HepG2 (cell line): ENCODE measurements around the gene HNF1B. TPM values are rescaled to one million over a fixed set of nuclear protein-coding genes. Genes with fewer than 3 reads are reported as not detected.

ENCODE experiments used
- ATAC-seq: fragments of 200-7000 bp; cut with Tn5 transposase; 3 replicates; pipeline ENCODE4 v1.9.1; 2020; ENCODE audit warnings: mild to moderate bottlenecking, moderate library complexity
- BruUV-seq: library from RNA; stranded (reverse); fragments of 400-500 nt; replicated peaks from 2 replicates; lab custom pipeline; 2021; lab: Mats Ljungman, UMichigan
- CTCF ChIA-PET: fragments of 300-600 bp; formaldehyde crosslinking; extraction: SDS; loops from one replicate; lab custom pipeline; 2021; ENCODE audit warnings: low total read pairs, inconsistent platforms, low intra/inter-chr PET ratio; lab: Yijun Ruan, JAX
- POLR2A ChIA-PET: fragments of 350-600 bp; sonication (Branson Sonifier 250); formaldehyde crosslinking; loops from one replicate; lab custom pipeline; 2020; ENCODE audit warnings: antibody characterized with exemption, inconsistent platforms; lab: Yijun Ruan, JAX
- DNase-seq: peaks from one replicate; pipeline ENCODE4 v3.0.0-alpha.2; 2015; ENCODE audit warnings: low spot score
- FAIRE-seq: peaks from 3 replicates; lab custom pipeline; 2011; peaks lifted over from hg19 to GRCh38; lab: Jason Lieb, UNC
- H2AFZ ChIP-seq: one replicate; pipeline ENCODE4 v1.6.1; 2011; ENCODE audit warnings: low read length, inconsistent platforms
- H3K27ac ChIP-seq: fragments of 300-600 bp; 3 replicates; pipeline ENCODE4 v1.8.0; 2011; ENCODE audit warnings: mixed run types, mild to moderate bottlenecking, mixed read lengths, low read length, inconsistent platforms; ENCODE audit not compliant: insufficient read depth; ENCODE audit errors: extremely low read length
- H3K27me3 ChIP-seq, 2 experiments: fragments of 200-600 bp in 1 of 2; 2 replicates in 1 of 2; 3 replicates in 1 of 2; pipeline versions ENCODE4 v1.6.0 to v1.8.0; 2011; ENCODE audit warnings: low read length in 2 of 2, mild to moderate bottlenecking in 2 of 2, moderate library complexity in 2 of 2, inconsistent platforms in 1 of 2; ENCODE audit not compliant: insufficient read depth in 2 of 2, control insufficient read depth in 1 of 2
- H3K36me3 ChIP-seq, 2 experiments: fragments of 200-600 bp in 1 of 2; replicated peaks in 1 of 2; 2 replicates in 1 of 2; 3 replicates in 1 of 2; pipeline versions ENCODE4 v1.5.1 to v1.8.0; 2011; ENCODE audit warnings: low read length in 2 of 2, inconsistent platforms in 1 of 2; ENCODE audit not compliant: insufficient read depth in 2 of 2, control insufficient read depth in 1 of 2
- H3K4me1 ChIP-seq: 2 replicates; pipeline ENCODE4 v1.5.1; 2012; ENCODE audit warnings: low read length, inconsistent platforms; ENCODE audit not compliant: insufficient read depth
- H3K4me2 ChIP-seq: 2 replicates; pipeline ENCODE4 v1.6.0; 2011; ENCODE audit warnings: low read depth, low read length, inconsistent platforms
- H3K4me3 ChIP-seq, 3 experiments: fragments of 200-600 bp in 1 of 3; sonication (generic), shearing (Covaris generic) in 1 of 3; replicated peaks in 1 of 3; 2 replicates each; pipeline ENCODE4 v1.5.1; 2011 to 2016; ENCODE audit warnings: low read length in 3 of 3, inconsistent platforms in 2 of 3, low read depth in 2 of 3, mild to moderate bottlenecking in 2 of 3, control low read depth in 1 of 3, mixed read lengths in 1 of 3; ENCODE audit not compliant: insufficient read depth in 1 of 3
- H3K79me2 ChIP-seq: one replicate; pipeline ENCODE4 v1.6.1; 2011; ENCODE audit warnings: low read length, inconsistent platforms; ENCODE audit not compliant: insufficient read depth
- H3K9ac ChIP-seq: 2 replicates; pipeline ENCODE4 v1.6.0; 2011; ENCODE audit warnings: mild to moderate bottlenecking, low read depth, low read length, inconsistent platforms; ENCODE audit not compliant: insufficient read depth
- H3K9me3 ChIP-seq: 2 replicates; pipeline ENCODE4 v1.5.1; 2012; ENCODE audit warnings: mild to moderate bottlenecking, low read length
- H4K20me1 ChIP-seq: 2 replicates; pipeline ENCODE4 v1.6.0; 2011; ENCODE audit warnings: inconsistent platforms, mild to moderate bottlenecking, low read length, moderate library complexity; ENCODE audit not compliant: insufficient read depth
- ADNP ChIP-seq: sonication (generic); formaldehyde crosslinking; IDR thresholded peaks from 2 replicates; pipeline ENCODE4 v1.4.0; 2020; ENCODE audit warnings: missing genetic modification reagents
- HDAC2 ChIP-seq: sonication (generic); formaldehyde crosslinking; IDR thresholded peaks from 2 replicates; pipeline ENCODE4 v1.4.0; 2020; ENCODE audit warnings: missing genetic modification reagents
- KDM1A ChIP-seq: IDR thresholded peaks from 2 replicates; pipeline ENCODE4 v1.6.1; 2016; ENCODE audit warnings: missing compliant biosample characterization
- MAFF ChIP-seq: IDR thresholded peaks from 2 replicates; pipeline ENCODE4 v1.6.1; 2011; ENCODE audit warnings: low read depth, low read length, improper control_type of control experiment
- MAFK ChIP-seq, 2 experiments: IDR thresholded peaks in 1 of 2; conservative IDR thresholded peaks in 1 of 2; 2 replicates each; pipeline ENCODE4 v1.6.1; 2011; ENCODE audit warnings: improper control_type of control experiment in 2 of 2, low read length in 2 of 2
- ONECUT2 ChIP-seq: sonication (generic); formaldehyde crosslinking; IDR thresholded peaks from 2 replicates; pipeline ENCODE4 v1.4.0; 2020; ENCODE audit warnings: missing genetic modification reagents
- RAD51 ChIP-seq: fragments of 450-650 bp; IDR thresholded peaks from 2 replicates; pipeline ENCODE4 v1.6.1; 2016; ENCODE audit warnings: borderline replicate concordance
- RCOR2 ChIP-seq: IDR thresholded peaks from 2 replicates; pipeline ENCODE4 v1.6.1; 2016; ENCODE audit warnings: missing biosample characterization, missing genetic modification reagents
- SOX13 ChIP-seq, 3 experiments: fragments of 450-650 bp in 1 of 3; sonication (generic) in 1 of 3; formaldehyde crosslinking in 1 of 3; IDR thresholded peaks in 2 of 3; conservative IDR thresholded peaks in 1 of 3; 2 replicates each; pipeline versions ENCODE4 v1.5.0 to v1.6.1; 2016 to 2020; ENCODE audit warnings: antibody characterized with exemption in 1 of 3, mild to moderate bottlenecking in 1 of 3, missing compliant biosample characterization in 1 of 3, missing genetic modification reagents in 1 of 3, moderate library complexity in 1 of 3
- TARDBP ChIP-seq: sonication (generic); formaldehyde crosslinking; IDR thresholded peaks from 2 replicates; pipeline ENCODE4 v1.8.0; 2022; ENCODE audit warnings: mild to moderate bottlenecking, missing genetic modification reagents
- YEATS2 ChIP-seq: sonication (generic); formaldehyde crosslinking; IDR thresholded peaks from 2 replicates; pipeline ENCODE4 v1.4.0; 2020; ENCODE audit warnings: missing genetic modification reagents, borderline replicate concordance
- ZBTB20 ChIP-seq: sonication (generic); formaldehyde crosslinking; IDR thresholded peaks from 2 replicates; pipeline ENCODE4 v1.8.1; 2023; ENCODE audit warnings: missing genetic modification reagents, low read depth, mild to moderate bottlenecking, borderline replicate concordance
- ZMYM3 ChIP-seq: sonication (generic); formaldehyde crosslinking; IDR thresholded peaks from 2 replicates; pipeline ENCODE4 v1.5.1; 2020; ENCODE audit warnings: mild to moderate bottlenecking, missing genetic modification reagents
- ZNF75D ChIP-seq: sonication (generic); formaldehyde crosslinking; IDR thresholded peaks from 2 replicates; pipeline ENCODE4 v1.8.1; 2023; ENCODE audit warnings: missing genetic modification reagents, mild to moderate bottlenecking, borderline replicate concordance
- WGBS: methylation state at CpG from one replicate; pipeline ENCODE4 v1.1.6; 2017; ENCODE audit warnings: low lambda C conversion rate; 5-methylcytosine and 5-hydroxymethylcytosine counted together
- in situ Hi-C: cut with HindIII; loops from 2 replicates; pipeline ENCODE4 v1.10.0; 2017; ENCODE audit warnings: low pct_unique_long_range_greater_than_20kb; ENCODE audit not compliant: extremely low pct_ligation_motif_present
- intact Hi-C: fragments of 100-400 bp; cut with micrococcal nuclease; formaldehyde crosslinking; loops from one replicate; pipeline ENCODE4 v1.10.0; 2022; ENCODE audit not compliant: unreplicated experiment
- polyA plus RNA-seq, 8 experiments: library from polyadenylated mRNA; depleted of rRNA in 3 of 8; stranded (reverse) in 7 of 8; unstranded in 1 of 8; fragments of >200 nt; fragmentation: Illumina TruSeq in 4 of 8; extraction: Trizol in 4 of 8; gene quantifications; 2 replicates each; pipeline versions ENCODE4 v1.2.1 to v1.2.3, GENCODE V29; 2011 to 2016; ENCODE audit warnings: low read depth in 4 of 8, missing spikeins in 1 of 8, mixed read lengths in 1 of 8; ENCODE audit not compliant: insufficient read depth in 1 of 8
- total RNA-seq, 5 experiments: library from RNA; depleted of rRNA; stranded (reverse); fragments of >200 nt; fragmentation: Illumina TruSeq; extraction: Trizol; gene quantifications; 2 replicates each; pipeline ENCODE4 v1.2.3, GENCODE V29; 2016; ENCODE audit warnings: low read depth in 1 of 5
- TF ChIP-seq, protein P1 (sequence below): IDR thresholded peaks from 2 replicates; pipeline ENCODE4 v1.6.1; 2016; ENCODE audit warnings: mild to moderate bottlenecking
- TF ChIP-seq, protein P2 (sequence below): sonication (generic); formaldehyde crosslinking; IDR thresholded peaks from 2 replicates; pipeline ENCODE4 v1.5.1; 2020; ENCODE audit warnings: mild to moderate bottlenecking, missing genetic modification reagents
- TF ChIP-seq, protein P3 (sequence below): sonication (generic); formaldehyde crosslinking; IDR thresholded peaks from 2 replicates; pipeline ENCODE4 v1.8.0; 2022; ENCODE audit warnings: mild to moderate bottlenecking, missing genetic modification reagents

Gene HNF1B
- total and polyA plus RNA-seq, 2 of the 13 experiments (the other 11 are each of a cell fraction or from before 2014, with no cell fraction given) = 1.9 to 5.3 TPM

DNA sequence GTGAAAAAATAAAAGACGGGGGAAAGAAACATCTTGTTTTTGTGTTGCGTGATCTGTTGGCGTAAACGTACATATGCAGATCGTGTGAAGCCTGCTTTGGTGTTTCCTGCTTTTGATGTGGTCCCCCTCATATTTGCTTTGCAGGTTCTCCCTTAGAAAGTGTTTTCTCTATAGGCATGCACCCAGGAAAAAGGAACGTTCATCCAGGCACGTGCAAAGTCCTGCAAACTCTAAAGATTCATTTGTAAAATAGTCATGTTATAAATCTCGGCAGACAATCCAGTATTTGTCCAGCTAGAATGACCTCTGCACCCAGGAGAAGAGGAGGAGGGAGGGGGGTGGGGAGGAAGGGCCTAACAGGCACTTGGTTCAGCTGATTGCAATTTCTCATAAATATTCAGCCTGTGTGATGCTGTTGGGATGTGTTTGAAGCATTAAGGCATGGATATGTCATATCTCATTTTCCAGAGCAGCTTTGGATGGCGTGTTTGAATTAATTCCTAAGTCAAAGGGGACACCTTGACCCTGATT lies 61.3 kb downstream of the HNF1B start (continued):
- TF ChIP-seq SOX13 (IDR thresholded peaks at IDR 0.05) (peak; percentile 74; the same call in 1 of the 2 replicates), SOX13 (CRISPR knock-in tag; conservative IDR thresholded peaks at IDR 0.05 in 1 of 2, IDR thresholded peaks at IDR 0.05 in 1 of 2) (peak in 1 of 2 experiments; percentile 89; a peak in 2 of 4 replicates), ONECUT2 (CRISPR knock-in tag) (peak; percentile 50; the same call in 1 of the 2 replicates), ZNF75D (CRISPR knock-in tag) (no peak)
- TF ChIP-seq, protein P1, sequence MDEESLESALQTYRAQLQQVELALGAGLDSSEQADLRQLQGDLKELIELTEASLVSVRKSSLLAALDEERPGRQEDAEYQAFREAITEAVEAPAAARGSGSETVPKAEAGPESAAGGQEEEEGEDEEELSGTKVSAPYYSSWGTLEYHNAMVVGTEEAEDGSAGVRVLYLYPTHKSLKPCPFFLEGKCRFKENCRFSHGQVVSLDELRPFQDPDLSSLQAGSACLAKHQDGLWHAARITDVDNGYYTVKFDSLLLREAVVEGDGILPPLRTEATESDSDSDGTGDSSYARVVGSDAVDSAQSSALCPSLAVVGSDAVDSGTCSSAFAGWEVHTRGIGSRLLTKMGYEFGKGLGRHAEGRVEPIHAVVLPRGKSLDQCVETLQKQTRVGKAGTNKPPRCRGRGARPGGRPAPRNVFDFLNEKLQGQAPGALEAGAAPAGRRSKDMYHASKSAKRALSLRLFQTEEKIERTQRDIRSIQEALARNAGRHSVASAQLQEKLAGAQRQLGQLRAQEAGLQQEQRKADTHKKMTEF (CRISPR knock-in tag) = peak; percentile 61

DNA sequence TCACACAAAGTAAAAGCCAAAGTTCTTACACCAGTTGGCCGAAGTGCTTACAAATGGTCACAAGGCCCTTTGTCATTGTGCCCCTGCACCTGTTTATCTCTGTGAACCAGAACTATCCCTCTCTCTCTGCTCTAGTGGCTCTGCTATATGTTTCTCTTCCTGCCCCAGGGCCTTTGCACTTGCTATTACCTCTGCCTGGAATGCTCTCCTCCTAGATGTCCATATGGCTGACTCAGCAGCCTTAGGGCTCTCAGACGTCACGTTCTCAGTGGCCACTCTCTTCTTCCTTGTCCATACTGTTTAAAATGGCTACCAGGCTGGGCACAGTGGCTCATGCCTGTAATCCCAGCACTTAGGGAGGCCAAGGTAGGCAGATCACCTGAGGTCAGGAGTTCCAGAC lies 62.9 kb downstream of the HNF1B start:
- Histone ChIP-seq H3K4me3 (no peak overlapping the region), H4K20me1 (no peaks in the 10 kb centered on the region), H3K27ac (no peak overlapping the region), H3K4me2 (no peak overlapping the region), H2AFZ (no peak overlapping the region), H3K9ac (no peak overlapping the region), H3K36me3 (no peaks in the 10 kb centered on the region; a peak in 1 of 5 replicates), H3K4me1 (peaks cover 68% of the 10 kb centered on the region), H3K27me3 (no peaks in the 10 kb centered on the region), H3K9me3 (no peaks in the 10 kb centered on the region), H3K79me2 (no peaks in the 10 kb centered on the region)
- ATAC-seq (no peak), FAIRE-seq (no peak), DNase-seq (no peak)
- WGBS = 90% methylated on average over 3 of the region's 3 CpGs
- BruUV-seq = no TSS peak
- intact Hi-C loops = loop anchor here (10.0 kb wide), 1 partner anchor 63 kb away; the partner anchor contains the start of gene HNF1B
- peak; percentile 71; the same call in 1 of the 2 replicates for TF ChIP-seq RCOR2 (CRISPR knock-in tag)
- TF ChIP-seq RAD51 = no peak
- peak; percentile 87 for TF ChIP-seq KDM1A (CRISPR knock-in tag)
- peak; percentile 33; the same call in 1 of the 2 replicates for TF ChIP-seq HDAC2
- TF ChIP-seq ZMYM3 = peak; percentile 99
- TF ChIP-seq, protein P2, sequence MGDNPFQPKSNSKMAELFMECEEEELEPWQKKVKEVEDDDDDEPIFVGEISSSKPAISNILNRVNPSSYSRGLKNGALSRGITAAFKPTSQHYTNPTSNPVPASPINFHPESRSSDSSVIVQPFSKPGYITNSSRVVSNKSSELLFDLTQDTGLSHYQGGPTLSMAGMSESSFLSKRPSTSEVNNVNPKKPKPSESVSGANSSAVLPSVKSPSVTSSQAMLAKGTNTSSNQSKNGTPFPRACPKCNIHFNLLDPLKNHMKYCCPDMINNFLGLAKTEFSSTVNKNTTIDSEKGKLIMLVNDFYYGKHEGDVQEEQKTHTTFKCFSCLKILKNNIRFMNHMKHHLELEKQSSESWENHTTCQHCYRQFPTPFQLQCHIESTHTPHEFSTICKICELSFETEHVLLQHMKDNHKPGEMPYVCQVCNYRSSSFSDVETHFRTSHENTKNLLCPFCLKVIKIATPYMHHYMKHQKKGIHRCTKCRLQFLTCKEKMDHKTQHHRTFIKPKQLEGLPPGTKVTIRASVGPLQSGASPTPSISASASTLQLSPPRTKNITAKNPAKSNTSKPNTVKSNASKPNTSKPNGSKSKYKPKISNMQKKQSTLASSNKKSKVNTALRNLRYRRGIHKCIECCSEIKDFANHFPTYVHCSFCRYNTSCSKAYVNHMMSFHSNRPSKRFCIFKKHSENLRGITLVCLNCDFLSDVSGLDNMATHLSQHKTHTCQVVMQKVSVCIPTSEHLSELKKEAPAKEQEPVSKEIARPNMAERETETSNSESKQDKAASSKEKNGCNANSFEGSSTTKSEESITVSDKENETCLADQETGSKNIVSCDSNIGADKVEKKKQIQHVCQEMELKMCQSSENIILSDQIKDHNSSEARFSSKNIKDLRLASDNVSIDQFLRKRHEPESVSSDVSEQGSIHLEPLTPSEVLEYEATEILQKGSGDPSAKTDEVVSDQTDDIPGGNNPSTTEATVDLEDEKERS = 0 out of 2 replicates have a peak, but pooled peaks have one; percentile 32
- peak; percentile 51 to 61 for TF ChIP-seq MAFK (conservative IDR thresholded peaks at IDR 0.05 in 1 of 2, IDR thresholded peaks at IDR 0.05 in 1 of 2; ENCODE audit: low read length in 2 of 2)
- TF ChIP-seq MAFF = peak; percentile 64
- no peak for TF ChIP-seq YEATS2 (CRISPR knock-in tag)
- 0 out of 2 replicates have a peak, but pooled peaks have one; percentile 40 for TF ChIP-seq TARDBP (CRISPR knock-in tag)
- TF ChIP-seq ZBTB20 = no peak
- TF ChIP-seq, protein P3, sequence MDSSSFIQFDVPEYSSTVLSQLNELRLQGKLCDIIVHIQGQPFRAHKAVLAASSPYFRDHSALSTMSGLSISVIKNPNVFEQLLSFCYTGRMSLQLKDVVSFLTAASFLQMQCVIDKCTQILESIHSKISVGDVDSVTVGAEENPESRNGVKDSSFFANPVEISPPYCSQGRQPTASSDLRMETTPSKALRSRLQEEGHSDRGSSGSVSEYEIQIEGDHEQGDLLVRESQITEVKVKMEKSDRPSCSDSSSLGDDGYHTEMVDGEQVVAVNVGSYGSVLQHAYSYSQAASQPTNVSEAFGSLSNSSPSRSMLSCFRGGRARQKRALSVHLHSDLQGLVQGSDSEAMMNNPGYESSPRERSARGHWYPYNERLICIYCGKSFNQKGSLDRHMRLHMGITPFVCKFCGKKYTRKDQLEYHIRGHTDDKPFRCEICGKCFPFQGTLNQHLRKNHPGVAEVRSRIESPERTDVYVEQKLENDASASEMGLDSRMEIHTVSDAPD (CRISPR knock-in tag) = 0 out of 2 replicates have a peak, but pooled peaks have one; percentile 34
- TF ChIP-seq ADNP (CRISPR knock-in tag) = peak; percentile 64; the same call in 1 of the 2 replicates
- in situ Hi-C loops = no loop called here
- ChIA-PET CTCF (no interaction called here), POLR2A (no interaction called here)
